ENCODE measurements around the gene GDF11.

The GDF11 gene

DNA sequence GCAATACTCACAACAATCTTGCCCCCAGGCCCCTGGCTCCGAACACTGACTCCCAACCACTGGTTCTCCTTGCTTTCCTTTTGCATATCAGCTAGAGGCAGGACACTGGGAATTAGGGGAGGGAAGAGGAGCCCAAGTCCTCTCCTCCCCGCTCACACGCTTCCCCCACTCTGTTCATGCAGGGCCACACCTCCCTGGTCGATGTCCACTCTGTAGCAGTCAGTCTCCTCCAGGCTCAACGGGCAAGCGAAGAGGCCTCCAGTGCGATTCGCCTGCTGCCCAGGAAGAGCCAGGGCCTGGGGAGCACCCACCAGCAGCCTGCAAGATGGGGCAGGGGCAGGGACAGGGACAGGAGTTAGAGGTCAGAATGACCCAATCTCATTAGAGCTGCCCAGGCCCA is 40.1 kb upstream of the GDF11 start:
- TF ChIP-seq, protein P1, sequence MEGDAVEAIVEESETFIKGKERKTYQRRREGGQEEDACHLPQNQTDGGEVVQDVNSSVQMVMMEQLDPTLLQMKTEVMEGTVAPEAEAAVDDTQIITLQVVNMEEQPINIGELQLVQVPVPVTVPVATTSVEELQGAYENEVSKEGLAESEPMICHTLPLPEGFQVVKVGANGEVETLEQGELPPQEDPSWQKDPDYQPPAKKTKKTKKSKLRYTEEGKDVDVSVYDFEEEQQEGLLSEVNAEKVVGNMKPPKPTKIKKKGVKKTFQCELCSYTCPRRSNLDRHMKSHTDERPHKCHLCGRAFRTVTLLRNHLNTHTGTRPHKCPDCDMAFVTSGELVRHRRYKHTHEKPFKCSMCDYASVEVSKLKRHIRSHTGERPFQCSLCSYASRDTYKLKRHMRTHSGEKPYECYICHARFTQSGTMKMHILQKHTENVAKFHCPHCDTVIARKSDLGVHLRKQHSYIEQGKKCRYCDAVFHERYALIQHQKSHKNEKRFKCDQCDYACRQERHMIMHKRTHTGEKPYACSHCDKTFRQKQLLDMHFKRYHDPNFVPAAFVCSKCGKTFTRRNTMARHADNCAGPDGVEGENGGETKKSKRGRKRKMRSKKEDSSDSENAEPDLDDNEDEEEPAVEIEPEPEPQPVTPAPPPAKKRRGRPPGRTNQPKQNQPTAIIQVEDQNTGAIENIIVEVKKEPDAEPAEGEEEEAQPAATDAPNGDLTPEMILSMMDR (IDR thresholded peaks at IDR 0.05; ENCODE audit: insufficient read depth, low read depth, low read length, missing control alignments): no peak
- no peak for DNase-seq (ENCODE audit: low read depth)
- H3K4me3 ChIP-seq (ENCODE audit: low read length): no peak overlapping the region

DNA sequence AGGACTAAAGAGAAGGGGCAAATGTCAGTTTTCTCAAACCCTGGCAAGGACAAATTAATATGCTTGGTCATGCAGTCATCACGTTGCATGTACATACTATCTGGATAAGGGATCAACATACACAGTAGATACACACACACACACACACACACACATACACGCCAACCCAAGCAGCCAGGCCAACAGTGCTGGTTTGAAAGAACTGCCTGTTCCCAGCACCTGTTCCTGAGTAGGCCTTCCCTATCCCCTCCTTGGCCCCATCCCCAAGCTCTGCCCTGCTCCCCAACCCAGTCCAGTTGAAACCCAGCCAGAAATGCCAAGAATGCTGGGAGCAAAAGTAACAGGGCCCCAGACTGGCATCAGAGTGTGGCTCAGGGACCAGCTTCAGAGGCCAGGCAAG is 39.6 kb upstream of the GDF11 start:
- no peak for DNase-seq (ENCODE audit: low read depth)
- TF ChIP-seq, protein P1 (IDR thresholded peaks at IDR 0.05; ENCODE audit: insufficient read depth, low read depth, low read length, missing control alignments): no peak
- H3K4me3 ChIP-seq (ENCODE audit: low read length): no peak overlapping the region

DNA sequence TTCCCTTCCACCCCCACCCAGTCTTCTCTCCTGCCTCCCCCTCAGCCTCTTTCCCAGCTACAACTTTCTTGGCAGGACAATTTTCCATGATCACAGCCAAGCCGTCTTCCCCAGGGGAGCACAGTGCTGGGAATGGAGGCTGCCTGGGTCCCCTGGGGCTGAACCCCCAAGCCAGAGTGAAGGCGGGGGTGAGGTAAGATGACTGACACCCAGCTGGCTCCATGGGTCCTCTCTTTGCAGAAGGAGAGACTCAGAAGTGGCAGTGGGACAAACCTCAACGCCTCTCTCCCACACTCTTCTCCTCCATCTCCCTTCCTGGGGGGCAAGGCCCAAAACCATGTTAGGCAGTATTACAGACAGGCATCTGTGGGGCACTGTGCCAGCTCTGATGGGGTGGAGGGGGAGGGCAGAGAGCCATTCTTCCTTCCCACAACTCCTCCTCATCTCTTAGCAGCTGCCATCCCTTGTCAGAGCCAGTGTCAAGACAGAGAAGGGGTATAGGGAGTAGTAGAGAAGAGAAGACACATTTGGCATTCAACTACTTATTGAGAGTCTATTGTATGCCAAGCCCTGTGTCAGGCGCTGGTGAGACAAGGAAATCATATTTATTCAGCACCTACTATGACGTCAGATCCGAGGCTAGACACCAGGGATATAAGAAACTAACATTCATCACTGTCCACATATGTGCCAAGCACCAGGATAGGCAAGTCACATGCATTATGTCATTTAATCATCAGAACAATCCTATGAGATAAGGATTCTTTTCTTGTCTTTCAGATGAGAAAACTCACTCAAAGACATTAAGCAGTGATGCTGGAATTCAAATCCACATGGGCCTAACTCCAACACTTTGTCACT is 38.8 kb upstream of the GDF11 start:
- TF ChIP-seq, protein P1 (IDR thresholded peaks at IDR 0.05; ENCODE audit: insufficient read depth, low read depth, low read length, missing control alignments): no peak
- no peak for DNase-seq (ENCODE audit: low read depth)
- no peak overlapping the region for H3K4me3 ChIP-seq (ENCODE audit: low read length)

DNA sequence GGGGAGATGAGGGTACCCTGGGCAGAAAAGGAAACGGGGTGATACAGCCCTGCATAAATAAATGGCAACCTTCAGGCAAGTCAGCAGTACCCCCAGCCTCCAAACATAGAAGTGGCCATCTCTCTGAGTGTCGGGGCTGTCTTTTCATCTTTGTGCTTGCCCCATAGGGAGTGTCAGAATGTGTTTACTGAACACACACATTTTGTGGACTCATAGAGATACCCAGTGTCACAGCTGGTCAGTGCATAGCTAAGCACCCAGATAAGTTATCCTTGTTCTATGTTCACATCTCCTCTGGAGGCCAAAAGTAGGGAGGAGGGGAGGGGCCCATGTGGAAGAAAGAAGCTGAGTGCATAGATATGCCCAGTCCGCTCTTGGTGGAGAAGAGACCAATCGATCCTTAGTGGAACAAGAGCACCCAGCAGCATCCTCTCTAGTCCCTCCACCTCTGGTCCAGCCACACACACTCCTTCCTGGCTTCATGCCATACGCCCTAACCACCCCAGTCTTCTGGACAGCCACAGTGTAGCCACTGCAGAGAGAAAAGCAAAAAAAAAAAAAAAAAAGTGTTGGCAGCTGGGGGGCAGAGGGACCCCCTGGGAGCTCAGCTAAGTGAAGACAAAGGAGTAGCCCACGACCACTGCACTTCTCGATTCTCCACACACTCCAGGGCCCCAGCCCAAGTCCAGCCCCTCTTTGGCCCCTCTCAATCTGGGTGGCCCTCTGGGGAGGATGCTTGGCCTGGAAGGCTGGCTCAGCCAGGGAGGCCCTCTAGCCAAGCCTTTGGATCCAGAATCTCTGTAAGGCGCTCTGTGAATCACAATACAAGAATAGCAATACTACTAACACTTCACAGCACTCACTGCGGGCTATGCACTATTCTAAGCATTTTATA is 37.9 kb upstream of the GDF11 start:
- DNase-seq (ENCODE audit: low read depth): no peak
- H3K4me3 ChIP-seq (ENCODE audit: low read length): no peak overlapping the region
- TF ChIP-seq, protein P1 (IDR thresholded peaks at IDR 0.05; ENCODE audit: insufficient read depth, low read depth, low read length, missing control alignments): no peak

DNA sequence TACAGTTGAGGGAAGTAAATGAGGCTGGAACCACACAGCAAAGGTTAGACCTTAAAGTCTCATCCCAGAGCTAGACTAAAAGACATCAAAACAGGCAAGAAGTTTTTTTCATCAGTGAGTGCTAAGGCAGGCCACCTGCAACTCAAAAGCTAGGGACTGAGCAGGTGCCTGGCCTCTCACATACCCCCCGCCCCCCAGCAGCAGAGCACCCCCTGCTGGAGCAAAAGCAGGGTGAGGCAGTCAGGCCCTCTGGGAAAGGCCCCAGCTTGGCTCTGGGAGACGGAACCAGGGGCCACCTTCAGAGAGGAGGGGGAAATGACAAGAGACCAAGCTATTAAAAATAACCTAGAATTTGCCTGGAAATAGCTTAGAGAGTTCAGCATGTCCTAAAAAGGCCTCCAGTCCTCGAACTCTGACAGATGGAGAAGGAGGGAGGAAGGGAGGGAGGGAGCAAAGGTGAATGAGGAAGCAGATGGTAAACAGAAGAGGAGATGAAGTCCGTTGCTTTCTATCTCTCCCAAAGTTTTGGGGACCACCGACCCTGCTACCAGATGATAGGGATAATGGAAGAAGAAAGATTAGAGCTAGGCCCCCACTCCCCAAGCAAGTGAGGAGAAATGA is 37.0 kb upstream of the GDF11 start:
- DNase-seq (ENCODE audit: low read depth): no peak
- TF ChIP-seq, protein P1 (IDR thresholded peaks at IDR 0.05; ENCODE audit: insufficient read depth, low read depth, low read length, missing control alignments): peak; percentile 21
- no peak overlapping the region for H3K4me3 ChIP-seq (ENCODE audit: low read length)

DNA sequence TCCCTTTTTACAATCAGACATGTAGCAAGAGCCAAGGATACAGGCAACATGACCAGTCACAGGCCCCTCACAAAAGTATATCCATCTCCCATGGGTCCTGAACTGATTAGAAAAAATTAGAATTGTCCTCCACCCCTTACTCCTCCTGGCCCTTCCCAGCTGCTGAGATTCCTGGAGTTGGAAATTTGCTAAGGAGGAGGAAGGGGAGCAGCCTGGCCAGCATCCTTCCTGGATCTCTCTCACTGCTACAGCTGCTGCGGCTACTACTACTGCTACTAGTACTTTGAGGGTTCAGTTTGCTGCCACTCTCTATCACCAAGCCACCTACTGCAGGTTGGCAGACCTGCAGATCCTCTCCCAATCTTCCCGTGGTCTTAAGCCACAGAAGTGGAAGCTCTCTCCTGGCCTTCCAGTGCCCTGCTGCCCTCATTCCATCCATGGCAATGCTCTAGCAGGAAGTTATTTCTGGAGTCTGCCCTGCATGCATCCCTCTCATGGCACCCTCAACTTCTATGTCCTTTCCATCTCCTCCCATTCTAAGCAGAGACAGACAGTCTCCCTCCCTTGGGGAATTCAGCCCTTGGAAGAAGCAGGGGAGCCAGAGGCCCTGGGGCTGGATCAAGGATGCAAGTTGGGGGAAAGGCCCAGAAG is 36.2 kb upstream of the GDF11 start:
- no peak overlapping the region for H3K4me3 ChIP-seq (ENCODE audit: low read length)
- TF ChIP-seq, protein P1 (IDR thresholded peaks at IDR 0.05; ENCODE audit: insufficient read depth, low read depth, low read length, missing control alignments): no peak
- DNase-seq (ENCODE audit: low read depth): no peak
